GM23338 (cell line): Measurements from ENCODE around the gene ITIH4. TPM values are rescaled to one million over a fixed set of nuclear protein-coding genes. Genes with fewer than 3 reads are reported as not detected.

Source experiments
- ATAC-seq: fragments of 200-7000 bp; cut with Tn5 transposase; 3 replicates; pipeline ENCODE4 v1.9.1; 2020
- DNase-seq: peaks from one replicate; pipeline ENCODE4 v3.0.0-alpha.2; 2015; ENCODE audit warnings: low spot score
- H2AFZ ChIP-seq: fragments of 200-600 bp; sonication (generic); 2 replicates; pipeline ENCODE4 v1.8.0; 2016; ENCODE audit warnings: antibody characterized with exemption, mild to moderate bottlenecking, moderate library complexity
- H3F3A ChIP-seq: fragments of 200-600 bp; sonication (generic); replicated peaks from 2 replicates; pipeline ENCODE4 v1.8.0; 2017; ENCODE audit warnings: antibody characterized with exemption, mixed run types, low read depth
- H3K27ac ChIP-seq: fragments of 200-600 bp; sonication (generic); 2 replicates; pipeline ENCODE4 v1.6.1; 2016; ENCODE audit warnings: low read depth
- H3K27me3 ChIP-seq: fragments of 200-600 bp; sonication (generic); 2 replicates; pipeline ENCODE4 v1.8.0; 2016; ENCODE audit warnings: mild to moderate bottlenecking, mixed run types, moderate library complexity; ENCODE audit not compliant: insufficient read depth
- H3K36me3 ChIP-seq: fragments of 200-600 bp; sonication (generic); 2 replicates; pipeline ENCODE4 v1.8.0; 2016; ENCODE audit warnings: mild to moderate bottlenecking; ENCODE audit not compliant: insufficient read depth
- H3K4me1 ChIP-seq: fragments of 200-600 bp; sonication (generic); 2 replicates; pipeline ENCODE4 v1.8.0; 2016; ENCODE audit warnings: mild to moderate bottlenecking, moderate library complexity; ENCODE audit not compliant: insufficient read depth
- H3K4me2 ChIP-seq: fragments of 200-600 bp; sonication (generic); 2 replicates; pipeline ENCODE4 v1.7.1; 2017; ENCODE audit warnings: mixed run types
- H3K4me3 ChIP-seq: fragments of 200-600 bp; sonication (generic); 2 replicates; pipeline ENCODE4 v1.6.1; 2016; ENCODE audit warnings: mixed run types
- H3K79me2 ChIP-seq: fragments of 200-600 bp; sonication (generic); replicated peaks from 2 replicates; pipeline ENCODE4 v1.8.0; 2017; ENCODE audit warnings: mild to moderate bottlenecking; ENCODE audit not compliant: insufficient read depth
- H3K9me2 ChIP-seq: fragments of 200-600 bp; sonication (generic); 2 replicates; pipeline ENCODE4 v1.8.0; 2017; ENCODE audit not compliant: insufficient read depth
- H4K20me1 ChIP-seq: fragments of 200-600 bp; sonication (generic); replicated peaks from 2 replicates; pipeline ENCODE4 v1.8.0; 2017; ENCODE audit warnings: mild to moderate bottlenecking; ENCODE audit not compliant: insufficient read depth
- H3K27ac Mint-ChIP-seq: 2 replicates; pipeline ENCODE4 v1.8.0; 2020; ENCODE audit warnings: inconsistent platforms, mild to moderate bottlenecking, moderate library complexity, mixed read lengths
- H3K27me3 Mint-ChIP-seq: 3 replicates; pipeline ENCODE4 v1.8.0; 2022; ENCODE audit warnings: low read depth, mild to moderate bottlenecking, moderate library complexity, mixed read lengths, inconsistent platforms; ENCODE audit not compliant: insufficient read depth, poor library complexity
- H3K36me3 Mint-ChIP-seq: 3 replicates; pipeline ENCODE4 v1.8.0; 2021; ENCODE audit warnings: low read depth, mild to moderate bottlenecking, inconsistent platforms, moderate library complexity, mixed read lengths
- H3K4me1 Mint-ChIP-seq: 3 replicates; pipeline ENCODE4 v1.8.0; 2020; ENCODE audit warnings: mild to moderate bottlenecking, inconsistent platforms, mixed read lengths
- H3K4me3 Mint-ChIP-seq: 3 replicates; pipeline ENCODE4 v1.8.0; 2021; ENCODE audit warnings: moderate library complexity, mild to moderate bottlenecking, inconsistent platforms, mixed read lengths
- H3K9me3 Mint-ChIP-seq: 3 replicates; pipeline ENCODE4 v1.8.0; 2020; ENCODE audit warnings: moderate library complexity, mild to moderate bottlenecking, inconsistent platforms, mixed read lengths
- CREB1 ChIP-seq: fragments of 250-450 bp; sonication (Bioruptor Pico); IDR thresholded peaks from 2 replicates; pipeline ENCODE4 v1.5.0; 2020; ENCODE audit warnings: low read depth, mild to moderate bottlenecking, moderate library complexity
- EZH2 ChIP-seq: fragments of 200-600 bp; sonication (generic); IDR thresholded peaks from one replicate; pipeline ENCODE4 v1.8.0; 2017; ENCODE audit warnings: antibody characterized with exemption, mild to moderate bottlenecking, low read depth; ENCODE audit not compliant: unreplicated experiment
- EZH2phosphoT487 ChIP-seq: fragments of 200-600 bp; sonication (generic); IDR thresholded peaks from one replicate; pipeline ENCODE4 v1.8.1; 2018; ENCODE audit warnings: antibody characterized with exemption; ENCODE audit not compliant: unreplicated experiment
- JUNB ChIP-seq: IDR thresholded peaks from one replicate; pipeline ENCODE4 v1.6.1; 2016; ENCODE audit warnings: antibody characterized with exemption; ENCODE audit not compliant: unreplicated experiment
- NANOG ChIP-seq: IDR thresholded peaks from 2 replicates; pipeline ENCODE4 v1.6.1; 2016; ENCODE audit warnings: antibody characterized with exemption, borderline replicate concordance
- POLR2AphosphoS5 ChIP-seq: IDR thresholded peaks from 2 replicates; pipeline ENCODE4 v1.6.1; 2016; ENCODE audit warnings: antibody characterized with exemption, low read depth
- REST ChIP-seq: IDR thresholded peaks from one replicate; pipeline ENCODE4 v1.6.1; 2018; ENCODE audit warnings: antibody characterized with exemption; ENCODE audit not compliant: unreplicated experiment
- STAT1 ChIP-seq: IDR thresholded peaks from one replicate; pipeline ENCODE4 v1.6.1; 2016; ENCODE audit warnings: antibody characterized with exemption; ENCODE audit not compliant: unreplicated experiment
- ZNF114 ChIP-seq: fragments of 250-450 bp; sonication (Bioruptor Pico); IDR thresholded peaks from 2 replicates; pipeline ENCODE4 v1.5.0; 2020; ENCODE audit warnings: mild to moderate bottlenecking, moderate library complexity
- ZNF331 ChIP-seq: fragments of 250-450 bp; sonication (Bioruptor Pico); IDR thresholded peaks from 2 replicates; pipeline ENCODE4 v1.5.0; 2020; ENCODE audit warnings: low read depth, mild to moderate bottlenecking, moderate library complexity
- ZNF462 ChIP-seq: fragments of 250-450 bp; sonication (Bioruptor Pico); IDR thresholded peaks from 2 replicates; pipeline ENCODE4 v1.5.0; 2020; ENCODE audit warnings: mild to moderate bottlenecking, moderate library complexity
- polyA plus RNA-seq: library from polyadenylated mRNA; unstranded; fragments of >200 nt; fragmentation: Nextera tagmentation; extraction: Ambion mirVana; gene quantifications from 2 replicates; pipeline ENCODE4 v1.2.1, GENCODE V29; 2016
- total RNA-seq: library from RNA; depleted of rRNA; stranded (reverse); fragments of >200 nt; shearing (Covaris generic); gene quantifications from 2 replicates; pipeline ENCODE4 v1.2.3, GENCODE V29; 2014
- TF ChIP-seq, protein P1 (sequence below): IDR thresholded peaks from 2 replicates; pipeline ENCODE4 v1.6.1; 2016; ENCODE audit warnings: antibody characterized with exemption
- TF ChIP-seq, protein P2 (sequence below), 2 experiments: fragments of 200-600 bp in 1 of 2; sonication (generic) in 1 of 2; conservative IDR thresholded peaks; 2 replicates each; pipeline versions ENCODE4 v1.5.1 to v1.6.1; 2016 to 2017; ENCODE audit warnings: antibody characterized with exemption in 2 of 2, low read depth in 2 of 2, mild to moderate bottlenecking in 2 of 2, moderate library complexity in 1 of 2

The ITIH4 gene
- total and polyA plus RNA-seq, 2 experiments from 2014 or later = 0.82 to 1.4 TPM

DNA sequence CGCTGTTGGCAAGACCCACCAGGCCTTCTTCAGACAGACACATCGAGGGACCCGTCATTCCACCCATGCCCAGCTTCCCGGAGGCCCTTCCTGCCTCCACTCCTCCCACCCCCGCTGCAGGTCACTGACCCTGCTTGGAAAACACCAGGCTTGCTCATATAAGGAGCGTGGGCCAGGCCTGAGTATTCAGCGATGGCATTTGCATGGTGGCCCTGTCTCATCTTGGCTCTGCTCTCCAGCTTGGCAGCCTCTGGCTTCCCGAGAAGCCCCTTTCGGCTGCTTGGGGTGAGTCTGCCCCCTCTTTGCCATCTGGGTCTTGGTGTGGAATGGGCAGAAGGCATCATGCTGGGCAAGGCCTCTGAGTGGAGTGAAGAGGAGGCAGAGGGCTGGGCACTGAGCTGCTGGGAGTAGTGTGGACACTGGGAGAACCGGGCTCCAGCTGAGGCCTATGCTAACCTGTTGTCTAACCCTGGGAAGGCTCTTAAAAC is 35.8 kb downstream of the ITIH4 start, which contains the start of gene ITIH3:
Gene ITIH3, plus strand, starts transcription at position 185 of the 488 bp plus-strand sequence. Its CDS starts 8 bp downstream, at position 193.
- no peak within 1 kb of the TSS for H3K4me3 Mint-ChIP-seq
- no peaks in the 10 kb centered on the region for H3K9me2 ChIP-seq
- TF ChIP-seq POLR2AphosphoS5 = no peak
- no peak for TF ChIP-seq EZH2
- no peak for TF ChIP-seq NANOG
- TF ChIP-seq, protein P1, sequence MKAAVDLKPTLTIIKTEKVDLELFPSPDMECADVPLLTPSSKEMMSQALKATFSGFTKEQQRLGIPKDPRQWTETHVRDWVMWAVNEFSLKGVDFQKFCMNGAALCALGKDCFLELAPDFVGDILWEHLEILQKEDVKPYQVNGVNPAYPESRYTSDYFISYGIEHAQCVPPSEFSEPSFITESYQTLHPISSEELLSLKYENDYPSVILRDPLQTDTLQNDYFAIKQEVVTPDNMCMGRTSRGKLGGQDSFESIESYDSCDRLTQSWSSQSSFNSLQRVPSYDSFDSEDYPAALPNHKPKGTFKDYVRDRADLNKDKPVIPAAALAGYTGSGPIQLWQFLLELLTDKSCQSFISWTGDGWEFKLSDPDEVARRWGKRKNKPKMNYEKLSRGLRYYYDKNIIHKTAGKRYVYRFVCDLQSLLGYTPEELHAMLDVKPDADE = no peak
- no peak for TF ChIP-seq STAT1
- TF ChIP-seq ZNF114 = no peak
- TF ChIP-seq CREB1 = no peak
- TF ChIP-seq ZNF331 (CRISPR knock-in tag) = no peak
- no peak for TF ChIP-seq REST
- no peak for TF ChIP-seq EZH2phosphoT487
- TF ChIP-seq, protein P2, sequence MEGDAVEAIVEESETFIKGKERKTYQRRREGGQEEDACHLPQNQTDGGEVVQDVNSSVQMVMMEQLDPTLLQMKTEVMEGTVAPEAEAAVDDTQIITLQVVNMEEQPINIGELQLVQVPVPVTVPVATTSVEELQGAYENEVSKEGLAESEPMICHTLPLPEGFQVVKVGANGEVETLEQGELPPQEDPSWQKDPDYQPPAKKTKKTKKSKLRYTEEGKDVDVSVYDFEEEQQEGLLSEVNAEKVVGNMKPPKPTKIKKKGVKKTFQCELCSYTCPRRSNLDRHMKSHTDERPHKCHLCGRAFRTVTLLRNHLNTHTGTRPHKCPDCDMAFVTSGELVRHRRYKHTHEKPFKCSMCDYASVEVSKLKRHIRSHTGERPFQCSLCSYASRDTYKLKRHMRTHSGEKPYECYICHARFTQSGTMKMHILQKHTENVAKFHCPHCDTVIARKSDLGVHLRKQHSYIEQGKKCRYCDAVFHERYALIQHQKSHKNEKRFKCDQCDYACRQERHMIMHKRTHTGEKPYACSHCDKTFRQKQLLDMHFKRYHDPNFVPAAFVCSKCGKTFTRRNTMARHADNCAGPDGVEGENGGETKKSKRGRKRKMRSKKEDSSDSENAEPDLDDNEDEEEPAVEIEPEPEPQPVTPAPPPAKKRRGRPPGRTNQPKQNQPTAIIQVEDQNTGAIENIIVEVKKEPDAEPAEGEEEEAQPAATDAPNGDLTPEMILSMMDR (conservative IDR thresholded peaks at IDR 0.05; ENCODE audit: low read depth in 2 of 2) = no peak
- TF ChIP-seq ZNF462 = no peak
- no peak for TF ChIP-seq JUNB
- no peak for DNase-seq
- H2AFZ ChIP-seq = no peak within 1 kb of the TSS; the same call in 1 of the 2 replicates
- no peaks in the 10 kb centered on the region; the same call in 2 of the 3 replicates for H3K36me3 Mint-ChIP-seq
- H3K79me2 ChIP-seq = no peaks in the 10 kb centered on the region
- no peaks in the 10 kb centered on the region for H4K20me1 ChIP-seq
- no peaks in the 10 kb centered on the region for H3K36me3 ChIP-seq
- H3K9me3 Mint-ChIP-seq = no peaks in the 10 kb centered on the region
- no peaks in the 10 kb centered on the region for H3F3A ChIP-seq
- no peak within 1 kb of the TSS for H3K4me3 ChIP-seq
- H3K27ac ChIP-seq = no peak within 1 kb of the TSS
- no peaks in the 10 kb centered on the region for H3K27me3 ChIP-seq
- H3K4me1 ChIP-seq = no peaks in the 10 kb centered on the region
- no peak for ATAC-seq
- H3K27me3 Mint-ChIP-seq = peaks cover 17% of the 10 kb centered on the region
- H3K4me1 Mint-ChIP-seq = no peaks in the 10 kb centered on the region; the same call in 2 of the 3 replicates
- H3K27ac Mint-ChIP-seq = no peak within 1 kb of the TSS
- no peak within 1 kb of the TSS for H3K4me2 ChIP-seq
